H1 (cell line): ENCODE results near the gene SLC16A5. TPM values are rescaled to one million over a fixed set of nuclear protein-coding genes. Genes with fewer than 3 reads are reported as not detected.

ENCODE experiments used
- CREB1 ChIP-seq: IDR thresholded peaks from 2 replicates; pipeline ENCODE4 v1.6.1; 2012; ENCODE audit warnings: inconsistent platforms
- MAFK ChIP-seq: IDR thresholded peaks from 2 replicates; pipeline ENCODE4 v1.6.1; 2012; ENCODE audit warnings: low read depth, mild to moderate bottlenecking, improper control_type of control experiment, low read length
- NANOG ChIP-seq: IDR thresholded peaks from 2 replicates; pipeline ENCODE4 v1.6.1; 2011; ENCODE audit warnings: low read length, low read depth, mild to moderate bottlenecking, inconsistent platforms; ENCODE audit not compliant: insufficient read depth, poor library complexity, severe bottlenecking
- POLR2AphosphoS5 ChIP-seq: IDR thresholded peaks from 2 replicates; pipeline ENCODE4 v1.6.1; 2011; ENCODE audit warnings: low read depth, low read length
- SAP30 ChIP-seq: fragments of 300-600 bp; sonication (generic); IDR thresholded peaks from 2 replicates; pipeline ENCODE4 v1.7.1; 2012; ENCODE audit warnings: low read length, moderate library complexity, mild to moderate bottlenecking, inconsistent platforms; ENCODE audit not compliant: insufficient read depth, insufficient replicate concordance
- TBP ChIP-seq: IDR thresholded peaks from 2 replicates; pipeline ENCODE4 v1.6.1; 2011; ENCODE audit warnings: low read depth, low read length, improper control_type of control experiment
- polyA plus RNA-seq, 7 experiments: library from polyadenylated mRNA; depleted of rRNA in 3 of 7; stranded (reverse) in 5 of 7; unstranded in 2 of 7; fragments of >200 nt in 5 of 7; fragments of 200-250 nt in 2 of 7; gene quantifications; 1 replicate in 5 of 7; 2 replicates in 1 of 7; 4 replicates in 1 of 7; pipeline versions ENCODE4 v1.2.1 to v1.2.3, GENCODE V29; 2011 to 2013; ENCODE audit warnings: missing spikeins in 2 of 7, mixed read lengths in 2 of 7
- total RNA-seq: library from RNA; stranded (reverse); fragmentation: NEBNext Ultra II Directional; extraction: Animal tissue kit (Norgen Biotek cat#: 25700); gene quantifications from 2 replicates; pipeline ENCODE4 v1.2.1, GENCODE V29; 2021
- TF ChIP-seq, protein P1 (sequence below): fragments of 300-600 bp; sonication (generic); IDR thresholded peaks from 2 replicates; pipeline ENCODE4 v1.7.1; 2012; ENCODE audit warnings: low read length, moderate library complexity, mild to moderate bottlenecking, inconsistent platforms; ENCODE audit not compliant: insufficient replicate concordance
- TF ChIP-seq, protein P2 (sequence below), 3 experiments: IDR thresholded peaks; 1 replicate in 2 of 3; 2 replicates in 1 of 3; pipeline versions ENCODE4 v1.5.1 to v1.6.1; 2011; ENCODE audit warnings: low read length in 3 of 3, mild to moderate bottlenecking in 3 of 3, inconsistent platforms in 2 of 3, low read depth in 1 of 3, moderate library complexity in 1 of 3; ENCODE audit not compliant: insufficient read depth in 1 of 3; ENCODE audit errors: control extremely low read depth in 1 of 3

SLC16A5 gene
- total and polyA plus RNA-seq, 2 of the 8 experiments (the other 6 are each of a cell fraction or from before 2014, with no cell fraction given), result 17.1 to 34.7 TPM

DNA sequence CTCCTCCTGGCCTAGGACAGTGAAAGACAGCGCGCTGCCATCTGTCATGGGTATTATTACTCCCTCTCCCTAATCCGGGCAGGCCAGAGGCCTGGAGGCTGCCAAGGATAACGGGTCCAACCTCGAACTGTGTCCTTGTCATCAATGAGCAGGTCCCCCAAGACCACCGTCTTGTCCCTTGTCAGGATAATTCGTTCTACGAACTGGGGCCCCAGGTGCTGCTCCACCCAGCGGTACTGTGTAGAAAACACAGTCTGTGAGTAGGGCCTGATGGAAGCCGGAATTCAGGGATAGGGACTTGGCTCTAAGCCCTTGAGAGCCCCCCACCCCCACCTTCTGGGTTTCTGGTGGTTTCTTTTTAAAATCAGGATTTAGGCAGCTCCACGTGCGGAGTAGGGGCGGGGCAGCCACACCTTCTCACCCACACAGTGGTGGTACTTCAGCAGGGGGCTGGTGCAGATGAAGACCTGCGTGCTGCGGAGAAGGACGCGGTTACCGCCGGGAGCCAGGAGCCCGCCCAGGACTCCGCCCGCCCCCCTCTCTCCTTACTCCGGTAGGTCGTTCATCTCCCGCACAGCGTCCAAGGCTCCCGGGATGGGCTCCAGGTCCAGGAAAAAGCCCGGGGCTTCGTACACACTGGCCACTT is 43.0 kb downstream of the SLC16A5 start (continued):
- TF ChIP-seq POLR2AphosphoS5 (no peak; the same call in 1 of the 2 replicates), TBP (no peak; the same call in 1 of the 2 replicates), CREB1 (no peak), SAP30 (peak; percentile 45), MAFK (no peak), NANOG (no peak)
- TF ChIP-seq, protein P1, sequence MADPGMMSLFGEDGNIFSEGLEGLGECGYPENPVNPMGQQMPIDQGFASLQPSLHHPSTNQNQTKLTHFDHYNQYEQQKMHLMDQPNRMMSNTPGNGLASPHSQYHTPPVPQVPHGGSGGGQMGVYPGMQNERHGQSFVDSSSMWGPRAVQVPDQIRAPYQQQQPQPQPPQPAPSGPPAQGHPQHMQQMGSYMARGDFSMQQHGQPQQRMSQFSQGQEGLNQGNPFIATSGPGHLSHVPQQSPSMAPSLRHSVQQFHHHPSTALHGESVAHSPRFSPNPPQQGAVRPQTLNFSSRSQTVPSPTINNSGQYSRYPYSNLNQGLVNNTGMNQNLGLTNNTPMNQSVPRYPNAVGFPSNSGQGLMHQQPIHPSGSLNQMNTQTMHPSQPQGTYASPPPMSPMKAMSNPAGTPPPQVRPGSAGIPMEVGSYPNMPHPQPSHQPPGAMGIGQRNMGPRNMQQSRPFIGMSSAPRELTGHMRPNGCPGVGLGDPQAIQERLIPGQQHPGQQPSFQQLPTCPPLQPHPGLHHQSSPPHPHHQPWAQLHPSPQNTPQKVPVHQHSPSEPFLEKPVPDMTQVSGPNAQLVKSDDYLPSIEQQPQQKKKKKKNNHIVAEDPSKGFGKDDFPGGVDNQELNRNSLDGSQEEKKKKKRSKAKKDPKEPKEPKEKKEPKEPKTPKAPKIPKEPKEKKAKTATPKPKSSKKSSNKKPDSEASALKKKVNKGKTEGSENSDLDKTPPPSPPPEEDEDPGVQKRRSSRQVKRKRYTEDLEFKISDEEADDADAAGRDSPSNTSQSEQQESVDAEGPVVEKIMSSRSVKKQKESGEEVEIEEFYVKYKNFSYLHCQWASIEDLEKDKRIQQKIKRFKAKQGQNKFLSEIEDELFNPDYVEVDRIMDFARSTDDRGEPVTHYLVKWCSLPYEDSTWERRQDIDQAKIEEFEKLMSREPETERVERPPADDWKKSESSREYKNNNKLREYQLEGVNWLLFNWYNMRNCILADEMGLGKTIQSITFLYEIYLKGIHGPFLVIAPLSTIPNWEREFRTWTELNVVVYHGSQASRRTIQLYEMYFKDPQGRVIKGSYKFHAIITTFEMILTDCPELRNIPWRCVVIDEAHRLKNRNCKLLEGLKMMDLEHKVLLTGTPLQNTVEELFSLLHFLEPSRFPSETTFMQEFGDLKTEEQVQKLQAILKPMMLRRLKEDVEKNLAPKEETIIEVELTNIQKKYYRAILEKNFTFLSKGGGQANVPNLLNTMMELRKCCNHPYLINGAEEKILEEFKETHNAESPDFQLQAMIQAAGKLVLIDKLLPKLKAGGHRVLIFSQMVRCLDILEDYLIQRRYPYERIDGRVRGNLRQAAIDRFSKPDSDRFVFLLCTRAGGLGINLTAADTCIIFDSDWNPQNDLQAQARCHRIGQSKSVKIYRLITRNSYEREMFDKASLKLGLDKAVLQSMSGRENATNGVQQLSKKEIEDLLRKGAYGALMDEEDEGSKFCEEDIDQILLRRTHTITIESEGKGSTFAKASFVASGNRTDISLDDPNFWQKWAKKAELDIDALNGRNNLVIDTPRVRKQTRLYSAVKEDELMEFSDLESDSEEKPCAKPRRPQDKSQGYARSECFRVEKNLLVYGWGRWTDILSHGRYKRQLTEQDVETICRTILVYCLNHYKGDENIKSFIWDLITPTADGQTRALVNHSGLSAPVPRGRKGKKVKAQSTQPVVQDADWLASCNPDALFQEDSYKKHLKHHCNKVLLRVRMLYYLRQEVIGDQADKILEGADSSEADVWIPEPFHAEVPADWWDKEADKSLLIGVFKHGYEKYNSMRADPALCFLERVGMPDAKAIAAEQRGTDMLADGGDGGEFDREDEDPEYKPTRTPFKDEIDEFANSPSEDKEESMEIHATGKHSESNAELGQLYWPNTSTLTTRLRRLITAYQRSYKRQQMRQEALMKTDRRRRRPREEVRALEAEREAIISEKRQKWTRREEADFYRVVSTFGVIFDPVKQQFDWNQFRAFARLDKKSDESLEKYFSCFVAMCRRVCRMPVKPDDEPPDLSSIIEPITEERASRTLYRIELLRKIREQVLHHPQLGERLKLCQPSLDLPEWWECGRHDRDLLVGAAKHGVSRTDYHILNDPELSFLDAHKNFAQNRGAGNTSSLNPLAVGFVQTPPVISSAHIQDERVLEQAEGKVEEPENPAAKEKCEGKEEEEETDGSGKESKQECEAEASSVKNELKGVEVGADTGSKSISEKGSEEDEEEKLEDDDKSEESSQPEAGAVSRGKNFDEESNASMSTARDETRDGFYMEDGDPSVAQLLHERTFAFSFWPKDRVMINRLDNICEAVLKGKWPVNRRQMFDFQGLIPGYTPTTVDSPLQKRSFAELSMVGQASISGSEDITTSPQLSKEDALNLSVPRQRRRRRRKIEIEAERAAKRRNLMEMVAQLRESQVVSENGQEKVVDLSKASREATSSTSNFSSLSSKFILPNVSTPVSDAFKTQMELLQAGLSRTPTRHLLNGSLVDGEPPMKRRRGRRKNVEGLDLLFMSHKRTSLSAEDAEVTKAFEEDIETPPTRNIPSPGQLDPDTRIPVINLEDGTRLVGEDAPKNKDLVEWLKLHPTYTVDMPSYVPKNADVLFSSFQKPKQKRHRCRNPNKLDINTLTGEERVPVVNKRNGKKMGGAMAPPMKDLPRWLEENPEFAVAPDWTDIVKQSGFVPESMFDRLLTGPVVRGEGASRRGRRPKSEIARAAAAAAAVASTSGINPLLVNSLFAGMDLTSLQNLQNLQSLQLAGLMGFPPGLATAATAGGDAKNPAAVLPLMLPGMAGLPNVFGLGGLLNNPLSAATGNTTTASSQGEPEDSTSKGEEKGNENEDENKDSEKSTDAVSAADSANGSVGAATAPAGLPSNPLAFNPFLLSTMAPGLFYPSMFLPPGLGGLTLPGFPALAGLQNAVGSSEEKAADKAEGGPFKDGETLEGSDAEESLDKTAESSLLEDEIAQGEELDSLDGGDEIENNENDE, result no peak
- TF ChIP-seq, protein P2, sequence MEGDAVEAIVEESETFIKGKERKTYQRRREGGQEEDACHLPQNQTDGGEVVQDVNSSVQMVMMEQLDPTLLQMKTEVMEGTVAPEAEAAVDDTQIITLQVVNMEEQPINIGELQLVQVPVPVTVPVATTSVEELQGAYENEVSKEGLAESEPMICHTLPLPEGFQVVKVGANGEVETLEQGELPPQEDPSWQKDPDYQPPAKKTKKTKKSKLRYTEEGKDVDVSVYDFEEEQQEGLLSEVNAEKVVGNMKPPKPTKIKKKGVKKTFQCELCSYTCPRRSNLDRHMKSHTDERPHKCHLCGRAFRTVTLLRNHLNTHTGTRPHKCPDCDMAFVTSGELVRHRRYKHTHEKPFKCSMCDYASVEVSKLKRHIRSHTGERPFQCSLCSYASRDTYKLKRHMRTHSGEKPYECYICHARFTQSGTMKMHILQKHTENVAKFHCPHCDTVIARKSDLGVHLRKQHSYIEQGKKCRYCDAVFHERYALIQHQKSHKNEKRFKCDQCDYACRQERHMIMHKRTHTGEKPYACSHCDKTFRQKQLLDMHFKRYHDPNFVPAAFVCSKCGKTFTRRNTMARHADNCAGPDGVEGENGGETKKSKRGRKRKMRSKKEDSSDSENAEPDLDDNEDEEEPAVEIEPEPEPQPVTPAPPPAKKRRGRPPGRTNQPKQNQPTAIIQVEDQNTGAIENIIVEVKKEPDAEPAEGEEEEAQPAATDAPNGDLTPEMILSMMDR (IDR thresholded peaks at IDR 0.05; ENCODE audit: control extremely low read depth in 1 of 3, insufficient read depth in 1 of 3, low read depth in 1 of 3, low read length in 3 of 3), result peak; percentile 67 to 70 (median 68)
